Middle frontal gyrus (tissue), 1 donor: ENCODE results near the gene HOXA1.

Source experiments
- DNase-seq: peaks from one replicate; pipeline ENCODE4 v3.0.0-alpha.2; 2015; ENCODE audit warnings: low spot score; ENCODE audit errors: extremely low spot score

HOXA1 gene

DNA sequence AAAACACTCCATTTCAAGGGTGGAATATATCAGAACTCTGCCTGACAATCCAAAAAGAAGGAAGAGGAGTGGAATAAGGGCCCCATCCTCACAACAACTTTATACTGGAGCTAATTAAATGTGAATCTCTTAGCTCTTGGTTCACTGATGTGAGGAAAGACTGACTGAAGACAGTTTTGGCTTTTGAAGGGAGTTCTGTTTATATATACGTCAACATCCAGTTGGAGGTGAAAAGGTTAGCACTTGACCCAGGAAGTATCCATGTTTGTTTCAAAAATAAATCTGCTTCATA is 3.0 kb downstream of the HOXA1 start:
- DNase-seq = no peak

DNA sequence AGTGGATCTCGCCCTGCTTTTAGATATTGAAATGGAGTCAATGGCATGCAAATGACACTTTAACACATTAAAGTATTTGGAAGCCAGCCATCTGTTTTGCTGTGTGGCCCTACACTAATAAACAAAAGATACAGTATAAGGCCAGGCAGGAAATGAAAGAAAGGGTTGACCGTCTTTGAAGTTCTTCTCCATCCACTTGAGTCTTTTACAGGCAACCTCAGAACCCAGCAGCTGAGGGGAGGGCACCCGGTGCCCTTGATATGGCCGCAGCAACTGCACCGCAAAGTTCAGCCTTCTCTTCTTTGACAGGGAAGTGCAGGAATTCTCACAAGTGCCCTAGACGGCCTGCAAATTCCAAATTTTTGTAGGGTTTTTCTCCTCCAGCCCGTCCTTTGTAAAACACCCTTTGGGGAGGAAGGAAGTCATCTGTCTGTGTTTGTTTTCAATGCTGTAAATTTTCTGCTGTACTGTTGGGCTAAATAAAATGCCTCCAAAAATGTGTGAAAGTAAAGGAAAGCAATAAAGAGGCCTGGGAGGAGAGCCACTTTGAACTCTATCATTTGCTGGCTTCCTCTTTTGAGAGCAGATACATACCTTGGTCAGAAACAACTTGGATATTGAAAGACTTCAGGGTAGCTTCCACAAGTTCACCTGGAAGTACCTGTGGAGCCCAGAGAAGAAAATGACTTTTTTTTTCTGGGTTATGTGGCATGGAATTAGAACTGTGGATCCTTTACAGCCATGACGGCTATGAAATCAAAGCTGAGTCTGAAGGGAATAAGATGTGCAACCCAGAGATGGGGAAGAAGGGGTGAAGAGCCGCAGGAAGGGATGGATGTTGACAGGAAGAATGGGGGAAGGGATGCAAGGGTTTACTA is 3.6 kb downstream of the HOXA1 start:
- DNase-seq = no peak

DNA sequence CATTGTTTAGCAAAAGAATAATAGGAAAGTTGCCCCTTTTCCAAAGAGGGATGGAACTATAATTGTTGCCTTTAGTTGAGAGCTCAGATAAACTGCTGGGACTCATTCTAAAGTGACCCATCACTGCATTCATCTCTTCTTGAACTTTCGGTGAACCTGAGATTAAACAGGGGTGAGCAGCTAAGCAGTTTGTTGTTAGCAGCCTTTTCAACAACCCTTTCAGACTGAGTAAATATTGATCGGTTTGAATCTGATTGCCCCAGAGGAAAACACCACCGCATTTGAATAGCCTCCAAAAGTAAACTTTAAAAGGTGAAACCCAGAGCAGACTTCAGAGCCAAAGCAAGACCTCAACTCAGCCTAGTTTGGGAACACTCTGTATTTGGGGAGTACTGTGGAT is 4.7 kb downstream of the HOXA1 start:
- DNase-seq = no peak

DNA sequence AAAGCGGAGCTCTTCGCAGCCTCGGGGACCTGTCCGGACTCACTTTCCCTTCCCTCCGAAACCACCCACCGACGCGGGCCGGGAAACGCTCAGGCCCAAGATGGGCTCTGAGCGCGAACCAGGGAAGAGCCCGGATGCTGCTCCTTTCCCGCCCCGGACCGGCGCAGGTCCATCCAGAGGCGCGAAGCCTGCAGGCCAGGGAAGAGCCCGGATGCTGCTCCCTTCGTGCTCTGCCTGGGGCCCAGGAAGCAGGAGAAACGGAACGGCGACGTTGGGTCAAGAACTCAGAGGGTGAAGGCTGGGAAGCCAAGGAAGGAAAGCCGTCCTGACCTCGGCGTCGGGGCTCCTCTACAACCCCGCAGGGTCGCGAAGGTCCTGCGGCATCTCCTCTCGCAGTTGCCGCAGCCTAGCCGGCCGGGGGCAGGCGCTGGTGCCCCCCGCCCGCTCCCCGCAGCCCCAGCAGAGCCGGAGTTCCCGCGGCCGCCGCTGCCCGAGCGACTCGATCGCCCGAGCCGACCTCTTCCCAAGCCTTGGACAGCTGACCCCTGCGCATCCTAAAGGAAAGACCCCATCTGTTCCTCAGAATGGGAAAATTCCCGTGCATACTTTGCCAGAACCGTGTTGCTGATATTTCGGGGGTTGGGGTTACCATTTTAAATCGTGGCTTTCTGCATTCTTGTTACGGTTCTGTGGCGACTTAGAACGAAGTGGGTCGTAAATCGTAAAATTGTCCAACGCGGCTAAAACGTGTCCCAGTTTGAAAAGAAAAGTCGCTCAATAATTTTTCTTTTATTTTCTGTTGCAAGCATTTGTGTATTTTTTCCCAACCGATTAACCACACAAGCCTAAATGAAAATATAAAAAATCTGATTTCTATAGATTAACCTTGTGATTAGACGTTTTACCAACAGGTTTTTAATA is 7.5 kb downstream of the HOXA1 start:
- DNase-seq = no peak

DNA sequence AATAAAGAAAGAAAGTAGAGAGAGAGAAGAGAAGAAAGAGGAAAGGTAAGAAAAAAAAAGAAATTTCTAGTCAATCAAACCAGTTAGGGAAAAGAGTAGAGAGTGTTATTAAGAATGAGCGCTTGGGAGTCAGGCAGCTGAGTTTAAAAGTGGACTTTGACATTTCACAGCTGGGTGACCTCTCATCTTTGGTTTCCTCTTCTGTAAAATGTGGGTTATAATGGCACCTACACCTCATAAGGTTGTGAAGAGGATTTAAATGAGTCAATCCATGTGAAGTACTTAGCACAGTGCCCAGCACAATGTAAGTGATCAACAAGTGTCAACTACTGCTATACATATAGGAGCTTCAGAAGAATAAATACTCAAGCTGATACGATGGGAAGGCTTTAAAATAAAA is 12.2 kb downstream of the HOXA1 start:
- no peak for DNase-seq

DNA sequence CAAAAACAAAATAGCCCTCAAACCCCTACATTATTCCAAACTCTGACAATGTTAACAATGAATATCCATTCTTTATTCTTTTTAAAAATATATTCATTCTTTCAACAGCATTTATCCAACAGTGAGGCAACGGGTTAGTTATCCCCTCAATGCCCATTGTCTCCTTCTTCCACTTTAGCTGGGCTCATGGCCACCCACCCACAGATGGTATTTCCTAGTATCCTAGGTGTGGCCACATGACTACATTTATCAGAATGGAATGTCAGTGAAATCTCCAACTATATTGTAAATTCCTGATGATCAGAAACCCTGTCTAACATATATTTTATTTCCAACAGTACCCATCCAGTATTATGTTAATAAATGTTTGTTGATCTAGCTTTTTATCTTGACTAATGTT is 13.6 kb downstream of the HOXA1 start:
- DNase-seq = no peak

DNA sequence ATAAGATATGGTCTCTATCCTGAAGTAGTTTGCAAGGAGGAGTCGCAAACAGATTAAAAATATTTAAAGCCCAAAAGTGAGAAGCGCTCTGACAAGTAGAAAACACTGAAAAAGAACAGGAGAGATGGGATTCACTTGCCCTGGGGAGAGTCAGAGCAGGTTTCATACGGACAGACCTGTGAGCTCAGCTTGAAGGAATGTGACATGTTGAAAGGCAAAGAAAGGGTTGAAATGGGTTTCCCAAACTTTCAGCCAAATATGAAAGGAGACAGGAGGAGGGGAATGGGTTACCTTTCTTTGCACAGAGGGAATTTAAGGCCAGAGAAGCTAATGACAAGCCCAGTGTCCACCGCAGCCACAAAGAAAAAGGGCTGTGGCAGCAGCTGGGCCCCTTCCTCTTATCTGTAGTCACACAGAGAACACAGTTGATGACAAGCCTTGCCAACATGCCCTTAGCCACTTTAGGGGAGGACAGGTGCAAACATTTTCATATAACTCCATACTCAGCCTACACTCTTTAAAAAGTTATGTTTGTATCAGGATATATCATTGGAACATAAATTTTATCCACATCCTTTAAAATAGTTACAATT is 14.9 kb downstream of the HOXA1 start:
- no peak for DNase-seq

DNA sequence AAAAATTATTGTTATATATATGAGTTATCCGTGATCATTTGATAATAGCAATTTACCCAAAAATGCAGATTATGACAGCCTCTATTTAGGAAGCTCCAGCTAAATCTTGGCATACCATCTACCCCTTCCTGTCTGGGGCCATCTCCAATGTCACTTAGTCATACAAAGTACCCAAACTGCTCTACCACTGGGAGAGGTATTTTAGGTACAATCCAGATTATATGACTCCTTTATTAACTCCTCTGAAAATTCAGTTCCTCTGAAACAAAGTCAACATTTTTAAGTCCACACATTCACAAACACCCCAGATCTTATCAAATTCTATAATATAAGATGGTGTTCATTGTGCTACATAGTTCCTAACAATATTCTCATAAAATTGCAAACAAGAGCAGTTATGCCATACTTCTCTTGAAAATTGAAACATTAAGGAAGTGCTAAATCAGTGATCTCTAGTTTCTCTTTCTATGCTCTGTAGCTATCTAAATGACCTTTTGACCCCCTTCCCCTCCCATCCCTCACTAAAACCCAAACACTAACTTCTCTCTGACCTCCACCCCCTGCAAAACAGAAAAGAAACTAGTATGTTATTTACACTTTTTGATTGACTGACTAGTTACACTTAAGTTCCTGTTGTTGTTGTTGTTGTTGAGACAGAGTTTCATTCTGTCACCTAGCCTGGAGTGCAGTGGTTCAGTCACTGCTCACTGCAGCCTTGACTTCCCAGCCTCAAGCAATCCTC is 16.4 kb downstream of the HOXA1 start:
- no peak for DNase-seq

DNA sequence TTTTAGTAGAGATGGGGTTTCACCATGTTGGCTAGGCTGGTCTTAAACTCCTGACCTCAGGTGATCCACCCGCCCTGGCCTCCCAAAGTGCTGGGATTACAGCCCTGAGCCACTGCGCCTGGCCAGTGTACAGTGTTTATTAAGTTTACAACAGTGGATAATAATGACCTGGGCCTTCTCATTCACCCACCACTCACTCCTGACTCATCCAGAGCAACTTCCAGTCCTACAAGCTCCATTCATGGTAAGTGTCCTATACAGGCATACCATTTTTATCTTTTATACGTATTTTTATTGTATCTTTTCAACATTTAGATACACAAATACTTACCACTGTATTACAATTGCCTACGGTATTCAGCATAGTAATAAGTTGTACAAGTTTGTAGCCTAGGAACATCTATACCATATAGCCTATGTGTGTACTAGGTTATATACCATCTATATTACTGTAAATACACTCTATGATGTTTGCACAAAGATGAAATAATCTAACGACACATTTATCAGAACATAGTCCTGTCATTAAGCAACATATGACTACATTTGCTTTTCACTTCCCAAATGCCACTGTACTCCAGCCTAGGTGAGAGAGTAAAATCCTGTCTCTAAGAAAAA is 17.1 kb downstream of the HOXA1 start:
- DNase-seq = no peak

DNA sequence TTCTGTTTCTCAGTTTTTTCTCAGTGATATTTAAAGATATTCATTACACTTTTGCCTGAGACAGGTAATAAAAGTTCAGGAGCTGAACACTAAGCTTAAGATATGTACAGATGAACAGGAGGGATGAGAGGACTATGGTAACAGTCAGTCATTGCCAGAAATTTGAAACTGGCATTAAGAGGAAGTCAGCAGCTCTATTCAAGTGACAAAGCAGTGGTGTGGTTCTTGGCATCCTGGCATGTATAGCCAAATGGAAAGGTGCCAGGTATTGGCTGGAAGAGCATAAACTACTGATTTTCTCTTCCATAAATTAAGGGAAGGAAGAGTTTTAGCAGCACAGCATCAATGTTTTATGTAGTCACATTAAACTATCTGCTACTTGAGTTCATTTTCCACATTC is 22.7 kb downstream of the HOXA1 start:
- DNase-seq = no peak

DNA sequence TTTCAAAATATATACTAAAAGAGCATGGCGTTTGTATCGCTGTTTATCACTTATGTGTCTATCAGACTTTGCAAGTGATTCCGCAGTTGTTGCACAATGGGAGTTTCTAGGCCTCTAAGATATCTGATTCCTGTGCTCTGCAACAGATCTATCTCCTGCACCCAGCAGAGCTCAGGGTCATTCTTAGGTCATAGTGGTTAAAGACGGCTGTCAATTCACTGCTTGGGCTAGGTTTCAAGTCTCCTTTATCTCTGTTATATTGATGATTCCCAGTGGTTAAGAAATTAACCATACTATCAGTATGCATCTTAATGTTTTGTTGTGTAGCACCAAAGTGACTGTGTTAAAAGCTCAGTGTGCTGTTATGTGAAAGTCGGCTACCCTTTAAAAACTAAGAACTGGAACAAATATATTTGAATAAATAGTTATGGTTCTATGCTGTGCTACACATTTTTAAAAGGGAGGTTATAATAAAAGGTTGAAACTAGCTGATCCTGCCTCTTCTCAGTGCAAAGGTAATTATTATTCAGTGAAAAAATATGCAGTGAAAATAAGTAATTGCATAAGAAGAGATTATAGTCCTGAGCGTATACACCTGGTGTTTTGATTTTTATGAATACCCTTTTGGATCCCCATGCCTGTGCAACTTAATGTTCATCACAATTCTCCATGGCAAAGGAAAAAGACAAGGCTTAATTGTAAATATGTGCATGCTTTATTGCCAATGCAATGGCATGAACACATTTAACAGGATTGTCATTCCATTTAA is 24.0 kb downstream of the HOXA1 start:
- no peak for DNase-seq

DNA sequence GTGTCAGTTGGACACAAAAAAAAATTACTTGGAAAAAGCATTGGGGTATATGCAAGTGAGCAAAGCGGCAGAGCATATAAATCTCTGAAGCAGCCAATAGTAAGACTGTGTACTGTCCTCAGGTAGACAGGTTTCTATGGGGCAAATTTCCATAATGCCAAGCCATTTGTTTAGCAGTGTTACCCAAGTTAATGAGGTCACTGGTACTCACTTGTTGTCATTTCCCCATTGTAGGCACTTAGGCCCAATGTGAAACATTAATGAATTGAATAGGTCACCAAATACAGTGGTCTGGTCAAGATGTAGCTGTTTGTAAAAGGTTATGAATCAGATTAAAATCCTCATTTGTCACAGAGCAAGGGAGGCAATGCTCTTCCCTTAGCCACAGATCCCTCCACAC is 27.5 kb downstream of the HOXA1 start:
- no peak for DNase-seq

DNA sequence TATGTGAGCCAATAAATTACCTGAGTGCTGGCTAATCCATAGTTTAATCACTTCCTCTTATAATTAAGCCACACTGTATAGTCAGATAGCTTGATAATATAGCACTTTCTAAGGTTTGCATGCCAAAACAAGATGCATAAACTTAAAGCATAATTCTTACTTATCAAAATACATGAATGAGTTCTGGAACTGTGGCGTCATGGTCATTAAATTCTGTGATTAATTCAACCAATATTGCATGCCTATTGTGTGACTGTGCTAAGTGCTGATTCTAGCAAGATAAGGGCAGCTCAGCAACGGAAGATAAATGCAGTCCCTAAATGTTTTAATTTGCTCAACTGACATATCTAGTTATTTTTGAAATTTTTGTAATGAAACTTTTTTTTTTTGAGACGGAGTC is 29.7 kb downstream of the HOXA1 start:
- DNase-seq = no peak

DNA sequence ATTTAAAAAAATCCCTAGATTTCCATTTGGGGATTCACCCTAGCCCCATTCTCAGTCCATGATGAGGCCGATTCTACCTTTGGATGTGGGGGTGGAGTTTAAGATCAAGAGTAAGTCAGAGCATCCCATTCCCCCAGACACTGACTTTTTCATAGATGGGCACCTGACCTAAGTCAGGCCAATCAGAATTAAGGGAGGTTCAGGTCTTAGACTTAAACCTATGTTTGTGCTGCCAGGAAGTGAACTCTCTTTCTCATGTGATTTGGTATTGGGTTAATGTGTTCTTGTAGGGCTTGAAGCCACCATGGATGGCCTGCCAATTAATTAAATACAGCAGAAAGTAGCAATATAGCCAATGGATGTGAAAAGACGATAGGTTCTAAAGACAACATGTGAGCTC is 30.1 kb downstream of the HOXA1 start:
- DNase-seq = no peak

DNA sequence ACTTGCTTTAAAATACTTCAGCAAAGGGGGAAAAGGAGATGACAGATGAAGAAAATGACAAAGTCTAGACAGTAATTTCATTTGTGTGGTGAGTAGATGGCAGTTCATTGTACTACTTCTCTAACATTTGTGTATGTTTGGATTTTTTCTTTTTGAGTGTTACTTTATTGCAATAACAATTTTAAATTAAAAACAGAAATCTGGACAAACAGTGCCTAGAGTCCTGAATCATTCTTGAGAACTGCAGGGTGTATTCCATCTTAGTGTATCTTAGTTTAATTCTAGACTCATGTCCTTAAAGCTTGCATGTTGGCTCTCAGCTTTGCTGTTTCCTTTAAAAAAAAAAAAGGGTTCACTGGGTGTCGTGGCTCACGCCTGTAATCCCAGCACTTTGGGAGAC is 31.1 kb downstream of the HOXA1 start:
- DNase-seq = no peak

DNA sequence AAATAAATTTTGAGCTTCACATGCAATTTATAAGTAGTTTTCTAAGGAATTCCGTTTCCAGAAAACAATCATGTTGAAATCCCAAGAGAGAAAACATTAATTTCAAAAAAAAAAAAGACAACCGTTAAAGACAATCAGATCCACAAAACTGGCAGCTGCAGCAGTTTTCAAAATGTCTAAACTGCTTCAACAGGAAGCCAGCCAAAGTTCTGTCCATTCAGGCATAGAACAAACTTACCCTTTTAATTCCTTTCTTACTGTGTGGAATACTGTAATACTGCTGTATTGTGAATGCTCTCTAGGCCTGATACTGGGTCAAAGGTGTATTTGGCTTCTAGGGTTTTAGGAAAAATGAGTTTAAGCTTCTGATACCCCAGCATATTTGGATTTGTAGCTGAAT is 31.6 kb downstream of the HOXA1 start:
- no peak for DNase-seq

DNA sequence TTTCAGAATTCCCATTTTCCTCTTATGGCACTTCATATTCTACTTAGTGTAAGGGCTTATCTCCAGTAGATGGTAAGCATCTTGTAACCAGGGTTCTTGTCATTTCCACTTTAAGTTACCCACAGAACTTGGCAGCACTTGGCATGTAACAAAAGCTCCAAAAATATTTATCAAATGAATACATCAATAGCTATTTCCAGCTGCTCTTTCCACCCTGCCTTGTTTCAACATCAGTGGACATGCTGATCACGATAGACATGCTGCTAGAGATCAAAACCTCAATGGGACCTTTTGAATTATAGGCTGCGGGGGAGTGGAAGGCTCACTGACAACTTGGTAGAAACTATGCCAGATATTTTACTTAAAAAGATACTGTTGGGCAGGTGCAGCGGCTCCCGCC is 32.9 kb downstream of the HOXA1 start:
- DNase-seq = no peak

DNA sequence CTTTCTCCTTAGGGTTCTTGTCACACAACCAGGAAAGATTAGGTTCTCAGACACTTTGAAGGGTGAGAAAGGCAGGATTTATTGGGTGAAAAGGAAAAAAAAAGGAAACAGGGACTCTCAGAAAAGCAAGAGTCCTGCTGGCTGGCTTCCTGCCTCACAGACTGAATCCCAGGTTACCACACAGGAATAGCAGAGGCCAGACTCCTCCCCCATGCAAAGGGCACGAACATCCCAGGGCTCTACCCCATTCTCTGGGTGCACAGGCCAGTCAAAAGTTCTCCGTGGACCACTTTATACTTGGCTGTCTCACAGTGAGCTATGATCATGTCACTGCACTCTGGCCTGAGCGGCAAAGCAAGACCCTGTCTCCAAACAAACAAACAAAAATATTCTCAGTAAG is 42.6 kb downstream of the HOXA1 start:
- DNase-seq = no peak

DNA sequence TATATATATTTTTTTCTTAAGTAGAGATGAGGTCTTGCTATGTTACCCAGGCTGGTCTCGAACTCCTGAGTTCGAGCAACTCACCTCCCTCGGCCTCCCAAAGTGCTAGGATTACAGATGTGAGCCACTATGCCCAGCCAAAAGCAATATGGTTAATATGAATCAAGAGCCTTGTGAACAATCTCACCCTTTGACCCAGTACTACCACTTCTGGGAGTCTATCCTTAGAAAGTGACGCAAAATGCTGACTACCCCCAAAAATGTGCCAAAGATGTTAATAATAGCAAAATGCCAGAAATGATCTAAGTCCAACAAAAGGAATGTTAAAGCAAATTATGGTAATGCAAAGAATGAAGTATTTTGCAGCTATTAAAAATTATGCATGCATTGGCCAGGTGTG is 44.3 kb downstream of the HOXA1 start:
- no peak for DNase-seq

DNA sequence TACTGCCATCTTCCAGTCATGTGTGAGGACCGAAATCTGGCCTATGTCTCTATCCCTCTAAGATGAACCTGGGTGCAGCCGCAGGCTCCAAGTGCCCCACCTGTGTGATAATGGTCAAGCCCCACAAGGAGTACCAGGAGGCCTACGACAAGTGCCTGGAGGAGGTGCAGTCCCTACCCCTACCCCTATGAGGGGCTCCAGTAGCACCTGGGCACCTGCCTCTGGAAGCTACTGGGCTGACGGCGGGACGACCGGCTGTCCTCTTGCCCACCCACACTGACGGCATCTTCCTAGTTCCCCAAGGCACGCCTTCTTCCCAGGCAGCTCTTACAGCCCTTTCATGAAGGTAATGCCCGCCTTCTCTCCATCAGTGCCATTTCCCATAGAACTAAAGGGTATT is 47.4 kb downstream of the HOXA1 start:
- DNase-seq = no peak
